Sciatic nerve (tissue), 2 donors: ENCODE measurements around the gene OPTC. TPM values are rescaled to one million over a fixed set of nuclear protein-coding genes. Genes with fewer than 3 reads are reported as not detected.
"Not testable (repeated sequence)": the region's sequence is repeated elsewhere in the genome, so short reads cannot be mapped to it uniquely, and the experiment has no call there.

Experiments used
- ATAC-seq: fragments of 200-7000 bp; cut with Tn5 transposase; one replicate; pipeline ENCODE4 v1.9.1; 2020; ENCODE audit warnings: mild to moderate bottlenecking, moderate library complexity
- DNase-seq: peaks from one replicate; pipeline ENCODE4 v3.0.0-alpha.2; 2020; ENCODE audit warnings: low spot score
- intact Hi-C: fragments of 100-400 bp; cut with DNase I; formaldehyde crosslinking; loops from one replicate; pipeline ENCODE4 v1.14.2; 2022
- total RNA-seq: library from RNA; stranded (reverse); fragmentation: NEBNext Ultra II Directional; extraction: Animal tissue kit (Norgen Biotek cat#: 25700); gene quantifications from one replicate; pipeline ENCODE4 v1.2.1, GENCODE V29; 2021
- donor health status: DM: no; HTN: no; CAD: no.
- donor health status: DM: no; HTN: no; CAD: no.

OPTC gene
- total RNA-seq, 1 donor from 2014 or later: not detected

GRCh38 chr1:203506858-203507626, 13.1 kb downstream of the OPTC start:
- ATAC-seq (peak; percentile 27), DNase-seq (no peak)
- intact Hi-C loops: loop anchor here (5.0 to 10.0 kb wide), 2 partner anchors 118 to 195 kb away; partner anchors contain the start of gene ATP2B4

- ATAC-seq (peak; percentile 11), DNase-seq (no peak)
- intact Hi-C loops: loop anchor here (5.0 to 10.0 kb wide), 2 partner anchors 117 to 195 kb away; partner anchors contain the start of gene ATP2B4
These were observed 13.8 kb downstream of the OPTC start for GRCh38 chr1:203507759-203508158.

- no peak for ATAC-seq
- DNase-seq: no peak
- intact Hi-C loops: loop anchor here (5.0 to 10.0 kb wide), 2 partner anchors 116 to 194 kb away; partner anchors contain the start of gene ATP2B4
These were observed 14.6 kb downstream of the OPTC start for GRCh38 chr1:203508463-203509073.

- DNase-seq (no peak), ATAC-seq (no peak)
- intact Hi-C loops: loop anchor here (5.0 to 10.0 kb wide), 2 partner anchors 116 to 193 kb away; partner anchors contain the start of gene ATP2B4
These were observed 15.2 kb downstream of the OPTC start for GRCh38 chr1:203509135-203509534.

GRCh38 chr1:203511513-203511912, 17.6 kb downstream of the OPTC start:
- DNase-seq (no peak), ATAC-seq (no peak)
- intact Hi-C loops: no loop called here

GRCh38 chr1:203511930-203512329, 18.0 kb downstream of the OPTC start:
- DNase-seq: no peak
- no peak for ATAC-seq
- intact Hi-C loops: no loop called here

GRCh38 chr1:203512517-203512847, 18.5 kb downstream of the OPTC start:
- DNase-seq: no peak
- intact Hi-C loops: no loop called here
- ATAC-seq: no peak

- ATAC-seq: peak; percentile 61
These were observed 19.1 kb downstream of the OPTC start for GRCh38 chr1:203512848-203513584.

GRCh38 chr1:203513585-203514031, 19.7 kb downstream of the OPTC start:
- ATAC-seq (no peak), DNase-seq (no peak)
- intact Hi-C loops: no loop called here

More at GRCh38 chr1:203512848-203513584, 19.1 kb downstream of the OPTC start:
- intact Hi-C loops: no loop called here
- DNase-seq: no peak

GRCh38 chr1:203516184-203516583, 22.2 kb downstream of the OPTC start:
- no peak for ATAC-seq
- intact Hi-C loops: no loop called here
- DNase-seq: no peak

- intact Hi-C loops: no loop called here
- no peak for DNase-seq
- no peak for ATAC-seq
These were observed 23.0 kb downstream of the OPTC start for GRCh38 chr1:203516906-203517305.

GRCh38 chr1:203517426-203518110, 23.6 kb downstream of the OPTC start:
- DNase-seq (no peak), ATAC-seq (no peak)
- intact Hi-C loops: no loop called here

- DNase-seq, intact Hi-C loops, ATAC-seq: not testable (repeated sequence)
These were observed 24.2 kb downstream of the OPTC start for GRCh38 chr1:203518139-203518538.

GRCh38 chr1:203518541-203518940, 24.6 kb downstream of the OPTC start:
- ATAC-seq (no peak), DNase-seq (no peak)
- intact Hi-C loops: no loop called here

- intact Hi-C loops: no loop called here
- no peak for ATAC-seq
These were observed 25.3 kb downstream of the OPTC start for GRCh38 chr1:203519053-203519840.

GRCh38 chr1:203519896-203520295, 25.9 kb downstream of the OPTC start:
- intact Hi-C loops: no loop called here
- DNase-seq (no peak), ATAC-seq (no peak)

More at GRCh38 chr1:203519053-203519840, 25.3 kb downstream of the OPTC start:
- DNase-seq: no peak

- no peak for DNase-seq
- no peak for ATAC-seq
- intact Hi-C loops: no loop called here
These were observed 26.4 kb downstream of the OPTC start for GRCh38 chr1:203520315-203520714.

GRCh38 chr1:203521074-203521794, 27.3 kb downstream of the OPTC start:
- intact Hi-C loops: no loop called here
- ATAC-seq (no peak), DNase-seq (no peak)
